MM.1S (cell line): ENCODE data around the gene IL2RG.
A peak's percentile ranks its signal among the peaks of the same experiment; 100 is the strongest.

Source experiments
- DNase-seq: peaks from one replicate; pipeline ENCODE4 v3.0.0-alpha.2; 2015
- H2AFZ ChIP-seq: fragments of 300-600 bp; sonication (generic); 2 replicates; pipeline ENCODE4 v1.6.0; 2016; ENCODE audit warnings: antibody characterized with exemption, low read length
- H3F3A ChIP-seq: fragments of 300-600 bp; sonication (generic); 2 replicates; pipeline ENCODE4 v1.6.1; 2016; ENCODE audit warnings: mild to moderate bottlenecking, antibody characterized with exemption, low read length, moderate library complexity, mixed read lengths; ENCODE audit not compliant: insufficient read depth
- H3K27ac ChIP-seq: fragments of 300-600 bp; sonication (generic); 2 replicates; pipeline ENCODE4 v1.5.1; 2016; ENCODE audit warnings: mild to moderate bottlenecking, low read length
- H3K27me3 ChIP-seq: fragments of 300-600 bp; sonication (generic); replicated peaks from 2 replicates; pipeline ENCODE4 v1.6.0; 2016; ENCODE audit warnings: low read length; ENCODE audit not compliant: insufficient read depth
- H3K36me3 ChIP-seq: fragments of 300-600 bp; sonication (generic); replicated peaks from 2 replicates; pipeline ENCODE4 v1.6.1; 2016; ENCODE audit warnings: mild to moderate bottlenecking, low read length, mixed read lengths; ENCODE audit not compliant: insufficient read depth
- H3K4me1 ChIP-seq: fragments of 300-600 bp; sonication (generic); 2 replicates; pipeline ENCODE4 v1.6.1; 2016; ENCODE audit warnings: low read length, mixed read lengths
- H3K4me2 ChIP-seq: fragments of 300-600 bp; sonication (generic); 2 replicates; pipeline ENCODE4 v1.6.0; 2016; ENCODE audit warnings: low read depth, low read length
- H3K4me3 ChIP-seq: fragments of 300-600 bp; sonication (generic); 2 replicates; pipeline ENCODE4 v1.5.1; 2016; ENCODE audit warnings: low read length, mixed read lengths
- H3K79me2 ChIP-seq: fragments of 300-600 bp; sonication (generic); 2 replicates; pipeline ENCODE4 v1.6.1; 2016; ENCODE audit warnings: mixed run types, low read length, mixed read lengths
- H3K9ac ChIP-seq: fragments of 300-600 bp; sonication (generic); 2 replicates; pipeline ENCODE4 v1.6.1; 2016; ENCODE audit warnings: low read length, mixed read lengths
- H3K9me2 ChIP-seq: fragments of 300-600 bp; sonication (generic); replicated peaks from 2 replicates; pipeline ENCODE4 v1.6.1; 2016; ENCODE audit warnings: mild to moderate bottlenecking, low read length, mixed read lengths; ENCODE audit not compliant: insufficient read depth
- H3K9me3 ChIP-seq: fragments of 300-600 bp; sonication (generic); replicated peaks from 2 replicates; pipeline ENCODE4 v1.6.1; 2016; ENCODE audit warnings: mild to moderate bottlenecking, low read length, mixed read lengths; ENCODE audit not compliant: insufficient read depth
- H4K20me1 ChIP-seq: fragments of 300-600 bp; sonication (generic); 2 replicates; pipeline ENCODE4 v1.6.1; 2016; ENCODE audit warnings: mild to moderate bottlenecking, low read length, moderate library complexity, mixed read lengths; ENCODE audit not compliant: insufficient read depth
- CTCF ChIP-seq: fragments of 300-600 bp; sonication (generic); IDR thresholded peaks from 2 replicates; pipeline ENCODE4 v1.5.1; 2016; ENCODE audit warnings: antibody characterized with exemption, low read length, mixed read lengths
- EZH2 ChIP-seq: fragments of 300-600 bp; sonication (generic); optimal IDR thresholded peaks from 2 replicates; pipeline ENCODE3; 2017; ENCODE audit warnings: low read depth, mild to moderate bottlenecking, antibody characterized with exemption, low read length, mixed read lengths
- EZH2phosphoT487 ChIP-seq: fragments of 300-600 bp; sonication (generic); IDR thresholded peaks from 2 replicates; pipeline ENCODE4 v1.6.1; 2018; ENCODE audit warnings: antibody characterized with exemption, low read length

The IL2RG gene

GRCh38 chrX:71067089-71067488 lies 44.3 kb downstream of the IL2RG start:
- Histone ChIP-seq H3K9me2 (no peaks in the 10 kb centered on the region), H3K27ac (no peak overlapping the region), H2AFZ (no peak overlapping the region; the same call in 1 of the 2 replicates), H4K20me1 (no peaks in the 10 kb centered on the region), H3K36me3 (no peaks in the 10 kb centered on the region), H3K9me3 (no peaks in the 10 kb centered on the region), H3K79me2 (peaks cover 33% of the 10 kb centered on the region), H3K4me3 (peak overlapping the region; percentile 85), H3F3A (peaks cover 4% of the 10 kb centered on the region; the same call in 1 of the 2 replicates), H3K4me2 (peak overlapping the region; percentile 59), H3K27me3 (no peaks in the 10 kb centered on the region), H3K9ac (peak overlapping the region; percentile 62; the same call in 1 of the 2 replicates), H3K4me1 (0 out of 2 replicates have a peak, but pooled peaks cover 5% of the 10 kb centered on the region)
- no peak for TF ChIP-seq CTCF
- no peak for TF ChIP-seq EZH2
- TF ChIP-seq EZH2phosphoT487: no peak
- DNase-seq: no peak

GRCh38 chrX:71060127-71060526 lies 51.2 kb downstream of the IL2RG start:
- no peak for TF ChIP-seq EZH2phosphoT487
- TF ChIP-seq EZH2: no peak
- TF ChIP-seq CTCF: no peak
- H3F3A ChIP-seq: no peaks in the 10 kb centered on the region
- no peaks in the 10 kb centered on the region for H3K4me1 ChIP-seq
- no peaks in the 10 kb centered on the region for H3K9me2 ChIP-seq
- no peak overlapping the region for H3K27ac ChIP-seq
- H3K4me3 ChIP-seq: no peak overlapping the region
- H2AFZ ChIP-seq: no peak overlapping the region
- no peak overlapping the region for H3K4me2 ChIP-seq
- H3K79me2 ChIP-seq: peaks cover 9% of the 10 kb centered on the region
- H3K9me3 ChIP-seq: no peaks in the 10 kb centered on the region
- no peak overlapping the region for H3K9ac ChIP-seq
- H4K20me1 ChIP-seq: no peaks in the 10 kb centered on the region
- H3K36me3 ChIP-seq: no peaks in the 10 kb centered on the region
- DNase-seq: no peak
- H3K27me3 ChIP-seq: no peaks in the 10 kb centered on the region

GRCh38 chrX:71057848-71058530 lies 53.4 kb downstream of the IL2RG start:
- Histone ChIP-seq H3K9me3 (no peaks in the 10 kb centered on the region), H3K27ac (no peak overlapping the region)

More at GRCh38 chrX:71057848-71058530, 53.4 kb downstream of the IL2RG start:
- Histone ChIP-seq H3K4me3 (no peak overlapping the region), H3K27me3 (no peaks in the 10 kb centered on the region), H3K9ac (no peak overlapping the region), H3K79me2 (peaks cover 1% of the 10 kb centered on the region; the same call in 1 of the 2 replicates), H3F3A (0 out of 2 replicates have a peak, but pooled peaks cover 7% of the 10 kb centered on the region), H3K36me3 (no peaks in the 10 kb centered on the region), H3K4me2 (no peak overlapping the region), H3K4me1 (0 out of 2 replicates have a peak, but pooled peaks cover 4% of the 10 kb centered on the region), H2AFZ (no peak overlapping the region), H4K20me1 (no peaks in the 10 kb centered on the region), H3K9me2 (no peaks in the 10 kb centered on the region)
- TF ChIP-seq CTCF (no peak), EZH2 (no peak), EZH2phosphoT487 (no peak)
- DNase-seq: no peak
